ENCODE results near the gene TRAPPC3L.

Gene TRAPPC3L

GRCh38 chr6:116545651-116546050 is at the start of gene TRAPPC3L:
TRAPPC3L (minus strand) TSS chr6:116545684; CDS start chr6:116545514, 170 bp downstream.
- ATAC-seq, result no peak

- ATAC-seq, result no peak
Measured at GRCh38 chr6:116595247-116595646, 49.8 kb upstream of the TRAPPC3L start.

GRCh38 chr6:116586738-116587137 is 41.3 kb upstream of the TRAPPC3L start:
- ATAC-seq, result no peak

GRCh38 chr6:116586276-116586675 is 40.8 kb upstream of the TRAPPC3L start:
- no peak for ATAC-seq

- no peak for ATAC-seq
Measured at GRCh38 chr6:116580198-116580597, 34.7 kb upstream of the TRAPPC3L start.

- no peak for ATAC-seq
Measured at GRCh38 chr6:116579143-116579542, 33.7 kb upstream of the TRAPPC3L start.

- no peak for ATAC-seq
Measured at GRCh38 chr6:116578335-116578734, 32.9 kb upstream of the TRAPPC3L start.

- ATAC-seq, result no peak
Measured at GRCh38 chr6:116577486-116577885, 32.0 kb upstream of the TRAPPC3L start.

- ATAC-seq, result no peak
Measured at GRCh38 chr6:116575227-116575626, 29.7 kb upstream of the TRAPPC3L start.

- ATAC-seq, result no peak
Measured at GRCh38 chr6:116572162-116572561, 26.7 kb upstream of the TRAPPC3L start.

- ATAC-seq, result no peak
Measured at GRCh38 chr6:116571683-116572000, 26.2 kb upstream of the TRAPPC3L start.

- peak; percentile 95 to 97 for ATAC-seq
Measured at GRCh38 chr6:116570856-116571682, 25.6 kb upstream of the TRAPPC3L start, which contains the start of gene RWDD1. RWDD1 (plus strand) TSS chr6:116571504; CDS start chr6:116571583, 79 bp downstream.

GRCh38 chr6:116568821-116569755 is 23.6 kb upstream of the TRAPPC3L start:
- ATAC-seq, result no peak

GRCh38 chr6:116568111-116568510 is 22.6 kb upstream of the TRAPPC3L start:
- no peak for ATAC-seq

- peak; percentile 37 to 41 for ATAC-seq
Measured at GRCh38 chr6:116564921-116565872, 19.7 kb upstream of the TRAPPC3L start.

- no peak for ATAC-seq
Measured at GRCh38 chr6:116564311-116564710, 18.8 kb upstream of the TRAPPC3L start.

- ATAC-seq, result no peak
Measured at GRCh38 chr6:116563830-116564229, 18.3 kb upstream of the TRAPPC3L start.

GRCh38 chr6:116562614-116563013 is 17.1 kb upstream of the TRAPPC3L start:
- no peak for ATAC-seq

GRCh38 chr6:116562019-116562403 is 16.5 kb upstream of the TRAPPC3L start:
- no peak for ATAC-seq

GRCh38 chr6:116561377-116562018 is 16.0 kb upstream of the TRAPPC3L start:
- peak; percentile 28 to 66 for ATAC-seq

- ATAC-seq, result no peak
Measured at GRCh38 chr6:116560130-116560529, 14.6 kb upstream of the TRAPPC3L start.

- no peak for ATAC-seq
Measured at GRCh38 chr6:116557893-116558292, 12.4 kb upstream of the TRAPPC3L start.
